Heart left ventricle (tissue), 16 donors: ENCODE measurements around the gene ITPK1. TPM values are rescaled to one million over a fixed set of nuclear protein-coding genes. Genes with fewer than 3 reads are reported as not detected.

Experiments
- ATAC-seq, 4 donors: fragments of 200-7000 bp; cut with Tn5 transposase; one replicate each; pipeline ENCODE4 v1.9.1; 2020 to 2022; ENCODE audit warnings: moderate library complexity in 4 of 4, mild to moderate bottlenecking in 3 of 4, moderate number of reproducible peaks in 1 of 4
- DNase-seq, 5 donors: peaks; one replicate each; pipeline ENCODE4 v3.0.0-alpha.2; 2020
- H3K27ac ChIP-seq, 12 donors: fragments of 200-600 bp; sonication (generic) in 4 of 12; one replicate each; pipeline versions ENCODE4 v1.5.0 to v1.8.0; 2016 to 2022; ENCODE audit warnings: mild to moderate bottlenecking in 2 of 12
- H3K27me3 ChIP-seq, 9 donors: fragments of 200-600 bp; sonication (generic) in 2 of 9; one replicate each; pipeline versions ENCODE4 v1.5.1 to v1.8.0; 2016 to 2022; ENCODE audit warnings: mild to moderate bottlenecking in 3 of 9
- H3K36me3 ChIP-seq, 9 donors: fragments of 200-600 bp; sonication (generic) in 2 of 9; one replicate each; pipeline versions ENCODE4 v1.5.0 to v1.8.0; 2018 to 2022; ENCODE audit warnings: mild to moderate bottlenecking in 2 of 9
- H3K4me1 ChIP-seq, 12 donors: fragments of 200-600 bp; sonication (generic) in 4 of 12; one replicate each; pipeline versions ENCODE4 v1.5.0 to v1.8.0; 2016 to 2022; ENCODE audit warnings: mild to moderate bottlenecking in 3 of 12
- H3K4me3 ChIP-seq, 12 donors: fragments of 200-600 bp; sonication (generic) in 4 of 12; one replicate each; pipeline versions ENCODE4 v1.5.0 to v1.8.0; 2017 to 2022; ENCODE audit warnings: mild to moderate bottlenecking in 9 of 12, moderate library complexity in 4 of 12
- H3K9me3 ChIP-seq, 12 donors: fragments of 200-600 bp; sonication (generic) in 4 of 12; one replicate each; pipeline versions ENCODE4 v1.5.0 to v1.8.0; 2016 to 2022; ENCODE audit warnings: mild to moderate bottlenecking in 1 of 12
- POLR2A ChIP-seq, 2 donors: fragments of 450-650 bp; IDR thresholded peaks; one replicate each; pipeline ENCODE4 v1.6.1; 2017; ENCODE audit warnings: antibody characterized with exemption in 2 of 2, mild to moderate bottlenecking in 2 of 2, moderate library complexity in 2 of 2
- WGBS, 4 donors: extraction: QIAGEN DNeasy Blood & Tissue Kit in 2 of 4; methylation state at CpG; one replicate each; pipeline versions ENCODE4 v1.1.5 to v1.1.7; 2013 to 2018; 5-methylcytosine and 5-hydroxymethylcytosine counted together
- intact Hi-C, 10 donors: fragments of 100-400 bp; cut with DNase I; formaldehyde crosslinking; loops; one replicate each; pipeline versions ENCODE4 v1.11.1 to v1.14.2; 2022
- polyA plus RNA-seq, 2 donors: library from polyadenylated mRNA; stranded (reverse); fragments of 200-250 nt; gene quantifications; one replicate each; pipeline ENCODE4 v1.2.3, GENCODE V29; 2013
- total RNA-seq, 9 donors: library from RNA; depleted of rRNA in 2 of 9; stranded (reverse); fragments of >200 nt in 2 of 9; fragmentation: NEBNext Ultra II Directional in 3 of 9; extraction: Animal tissue kit (Norgen Biotek cat#: 25700) in 3 of 9; gene quantifications; one replicate each; pipeline versions ENCODE4 v1.1.0 to v1.2.4, GENCODE V29; 2016 to 2023
- TF ChIP-seq, protein P1 (sequence below), 12 donors: fragments of 200-600 bp; sonication (generic) in 4 of 12; IDR thresholded peaks; one replicate each; pipeline versions ENCODE4 v1.5.0 to v1.8.0; 2018 to 2022; ENCODE audit warnings: antibody characterized with exemption in 12 of 12, mild to moderate bottlenecking in 5 of 12
- donor health status: ischemic (EF 13 %, LVEDD 7.1; RV severe dilation, severe dysfunction).
- donor health status: healthy with polysubstance abuse.
- donor health status: DM: no; HTN: yes; CAD: no.
- donor health status: DM: no; HTN: no; CAD: no.
- donor health status: ischemic (EF 25% LVEDD 6.9; RV normal size, moderate dysfunction).
- donor health status: ischemic (EF 25% LVEDD 5.7; RV mildly dilated, moderate dysfunction).
- donor health status: healthy.
- donor health status: DM: yes; HTN: yes; CAD: no.
- donor health status: ischemic (EF 35%, LVEDD 5.7; RV mildly dilated, moderate dysfunction).
- donor health status: nonischemic (EF 11% LVEDD 7.7; RV severe dilation, severe dysfunction).
- donor health status: DM: yes; HTN: yes; CAD: no.
- donor health status: PGD.
- donor health status: ischemic (EF 29% LVEDD 5.4; RV normal size, mild dysfunction).
- donor health status: nonischemic (EF 23%, LVEDD 6.1; RV moderate dilation, normal function).

The ITPK1 gene
- total and polyA plus RNA-seq, 11 donors = 44.5 to 158 (median 91.0) TPM

DNA sequence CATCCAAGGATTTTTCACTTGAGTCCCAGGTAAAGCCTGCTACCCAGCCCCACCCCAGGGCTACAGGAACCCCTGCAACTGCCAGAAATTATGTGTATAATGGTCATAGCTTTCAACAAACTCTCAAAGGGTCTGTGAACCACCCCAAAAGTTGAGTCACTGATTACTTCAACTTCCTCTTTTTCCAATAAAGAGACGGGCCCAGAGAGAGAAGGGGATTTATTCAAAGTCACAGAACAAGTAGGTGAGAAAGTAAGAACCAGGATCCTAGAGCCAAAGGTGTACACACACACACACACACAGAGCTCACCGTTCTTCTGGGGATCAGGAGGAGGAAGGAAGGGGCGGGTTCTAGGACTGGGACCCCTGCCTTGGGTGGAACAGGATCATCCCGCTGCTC is 4.8 kb upstream of the ITPK1 start:
- peaks cover 0 to 19% (median 8%) of the 10 kb centered on the region in 12 donors for H3K4me1 ChIP-seq
- H3K27me3 ChIP-seq = no peaks in the 10 kb centered on the region
- H3K27ac ChIP-seq = no peak overlapping the region
- ATAC-seq = no peak
- DNase-seq = no peak
- H3K4me3 ChIP-seq = no peak overlapping the region
- TF ChIP-seq, protein P1, sequence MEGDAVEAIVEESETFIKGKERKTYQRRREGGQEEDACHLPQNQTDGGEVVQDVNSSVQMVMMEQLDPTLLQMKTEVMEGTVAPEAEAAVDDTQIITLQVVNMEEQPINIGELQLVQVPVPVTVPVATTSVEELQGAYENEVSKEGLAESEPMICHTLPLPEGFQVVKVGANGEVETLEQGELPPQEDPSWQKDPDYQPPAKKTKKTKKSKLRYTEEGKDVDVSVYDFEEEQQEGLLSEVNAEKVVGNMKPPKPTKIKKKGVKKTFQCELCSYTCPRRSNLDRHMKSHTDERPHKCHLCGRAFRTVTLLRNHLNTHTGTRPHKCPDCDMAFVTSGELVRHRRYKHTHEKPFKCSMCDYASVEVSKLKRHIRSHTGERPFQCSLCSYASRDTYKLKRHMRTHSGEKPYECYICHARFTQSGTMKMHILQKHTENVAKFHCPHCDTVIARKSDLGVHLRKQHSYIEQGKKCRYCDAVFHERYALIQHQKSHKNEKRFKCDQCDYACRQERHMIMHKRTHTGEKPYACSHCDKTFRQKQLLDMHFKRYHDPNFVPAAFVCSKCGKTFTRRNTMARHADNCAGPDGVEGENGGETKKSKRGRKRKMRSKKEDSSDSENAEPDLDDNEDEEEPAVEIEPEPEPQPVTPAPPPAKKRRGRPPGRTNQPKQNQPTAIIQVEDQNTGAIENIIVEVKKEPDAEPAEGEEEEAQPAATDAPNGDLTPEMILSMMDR (IDR thresholded peaks at IDR 0.05) = no peak
- no peak for TF ChIP-seq POLR2A (IDR thresholded peaks at IDR 0.05)
- no peaks in the 10 kb centered on the region for H3K36me3 ChIP-seq
- intact Hi-C loops = no loop called here
- no peaks in the 10 kb centered on the region for H3K9me3 ChIP-seq
- WGBS, 4 donors = 69 to 82% (median 72%) methylated on average over 4 of the region's 4 CpGs

DNA sequence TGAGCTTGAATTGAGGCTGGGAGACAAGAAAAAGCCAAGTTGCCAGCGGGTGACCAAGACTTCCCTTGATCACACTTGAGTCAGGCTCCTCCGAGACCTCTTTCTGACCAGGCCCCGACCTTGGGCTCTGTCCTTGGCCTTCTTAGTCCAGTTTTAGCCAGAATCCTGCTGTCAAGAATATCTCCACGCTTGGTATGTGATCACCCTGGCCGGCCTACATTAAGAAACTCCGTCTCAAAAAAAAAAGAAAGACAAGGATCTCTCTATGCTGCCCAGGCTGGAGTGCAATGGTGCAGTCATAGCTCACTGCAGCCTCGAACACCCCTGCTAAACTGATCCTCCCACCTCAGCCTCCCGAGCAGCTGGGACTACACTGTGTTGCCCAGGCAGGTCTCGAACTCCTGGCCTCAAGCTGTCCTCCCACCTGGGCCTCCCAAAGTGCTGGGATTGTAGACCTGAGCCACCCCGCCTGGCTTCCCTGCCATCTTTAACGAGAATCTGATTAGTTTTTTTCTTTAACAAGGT is 1.0 kb upstream of the ITPK1 start:
- Histone ChIP-seq H3K36me3 (no peaks in the 10 kb centered on the region), H3K4me3 (peak overlapping the region; percentile 74 to 96 (median 88)), H3K9me3 (no peaks in the 10 kb centered on the region), H3K4me1 (peaks cover 0 to 51% (median 32%) of the 10 kb centered on the region in 12 donors), H3K27me3 (no peaks in the 10 kb centered on the region), H3K27ac (peak overlapping the region; percentile 95 to 99 (median 98))
- WGBS, 4 donors = 84 to 93% (median 88%) methylated on average over 11 of the region's 11 CpGs
- DNase-seq = no peak
- no peak for ATAC-seq
- TF ChIP-seq POLR2A (IDR thresholded peaks at IDR 0.05) = no peak
- TF ChIP-seq, protein P1 (IDR thresholded peaks at IDR 0.05) = no peak
- intact Hi-C loops = loop anchor here in 3 of 10 donors (5.0 to 10.0 kb wide), 5 partner anchors 52 to 164 kb away; partner anchors contain the start of gene MOAP1 (in 1 of the 3)

DNA sequence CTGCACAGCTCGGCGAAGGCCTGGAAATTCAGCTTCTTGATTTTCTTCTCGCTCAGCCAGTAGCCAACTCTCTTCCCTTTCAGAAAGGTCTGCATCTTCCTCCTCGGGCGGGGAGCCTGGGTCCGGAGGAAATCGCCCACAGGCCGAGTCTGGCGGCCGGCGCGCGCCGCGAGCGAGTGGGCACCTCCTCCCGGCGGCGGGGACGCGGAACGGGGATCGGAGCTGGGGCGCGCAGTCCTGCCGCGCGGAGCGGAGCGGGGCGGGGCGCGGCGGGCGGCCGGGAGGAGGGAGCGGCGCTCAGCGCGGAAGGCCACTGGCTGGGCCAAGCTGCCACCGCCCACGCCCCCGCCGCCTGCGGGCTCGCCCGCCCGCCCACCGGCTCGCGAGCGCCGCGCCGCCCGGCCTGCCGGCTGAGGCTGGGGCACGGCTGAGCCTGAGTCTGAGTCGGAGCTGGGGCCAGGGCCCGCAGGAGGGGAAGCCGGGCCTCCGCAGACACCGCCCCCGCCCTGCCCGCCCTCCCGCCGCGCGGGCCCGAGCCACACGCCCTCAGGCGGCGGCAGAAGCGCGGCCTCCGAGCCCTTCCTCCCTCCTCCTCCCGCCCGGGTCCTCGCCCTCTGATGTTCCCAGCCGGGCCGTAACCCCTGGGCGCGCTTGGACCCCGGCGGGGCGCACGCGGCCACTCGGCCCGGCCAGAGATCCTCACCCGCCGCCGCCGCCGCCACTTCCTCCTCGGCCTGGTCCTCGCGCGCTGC is 480 bp downstream of the ITPK1 start:
- WGBS, 4 donors = 0 to 1% (median 1%) methylated on average over 4 to 99 of the region's 99 CpGs
- DNase-seq (peak; percentile 91 to 94 (median 92)), ATAC-seq (peak; percentile 79 to 95 (median 90))
- no peaks in the 10 kb centered on the region for H3K9me3 ChIP-seq
- intact Hi-C loops = loop anchor here in 5 of 10 donors (1.0 to 10.0 kb wide), 9 partner anchors 17 to 163 kb away; partner anchors contain the start of gene MOAP1 (in 1 of the 5)
- no peaks in the 10 kb centered on the region for H3K36me3 ChIP-seq
- peak overlapping the region; percentile 95 to 99 (median 98) for H3K27ac ChIP-seq
- peaks cover 0 to 52% (median 32%) of the 10 kb centered on the region in 12 donors for H3K4me1 ChIP-seq
- TF ChIP-seq, protein P1 (IDR thresholded peaks at IDR 0.05) = peak in 3 of 12 donors; percentile 1 to 32 (median 18)
- peak in 1 of 2 donors; percentile 74 for TF ChIP-seq POLR2A (IDR thresholded peaks at IDR 0.05)
- peak overlapping the region; percentile 73 to 96 (median 88) for H3K4me3 ChIP-seq
- no peaks in the 10 kb centered on the region for H3K27me3 ChIP-seq

DNA sequence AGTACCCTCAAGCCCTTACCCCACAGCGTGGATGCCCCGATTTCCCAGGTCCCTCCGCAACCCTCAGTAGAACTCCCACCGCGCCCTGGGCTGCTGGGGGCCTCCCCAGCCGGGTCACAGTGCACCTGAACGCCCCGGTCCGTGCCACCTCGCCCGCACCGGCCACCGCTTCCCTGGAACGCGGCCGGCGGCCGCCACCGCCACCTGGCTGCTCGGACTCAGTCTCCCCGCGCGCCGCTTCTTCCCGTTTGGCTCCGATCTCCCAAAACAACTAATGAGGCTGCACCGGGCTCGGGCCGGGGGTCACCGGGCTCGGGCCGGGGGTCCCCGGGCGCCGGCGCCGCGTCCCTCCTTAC is 1.0 kb downstream of the ITPK1 start:
- Histone ChIP-seq H3K4me3 (peak overlapping the region; percentile 67 to 96 (median 88)), H3K9me3 (no peaks in the 10 kb centered on the region), H3K27ac (peak overlapping the region; percentile 66 to 99 (median 98)), H3K27me3 (no peaks in the 10 kb centered on the region), H3K4me1 (peaks cover 0 to 53% (median 33%) of the 10 kb centered on the region in 12 donors), H3K36me3 (no peaks in the 10 kb centered on the region)
- WGBS, 4 donors = 4 to 10% (median 5%) methylated on average over 19 to 38 of the region's 38 CpGs
- DNase-seq = peak in 2 of 5 donors; percentile 40 to 72
- no peak for TF ChIP-seq POLR2A (IDR thresholded peaks at IDR 0.05)
- TF ChIP-seq, protein P1 (IDR thresholded peaks at IDR 0.05) = peak in 5 of 12 donors; percentile 3 to 43 (median 30)
- peak in 2 of 4 donors; percentile 6 to 8 for ATAC-seq
- intact Hi-C loops = loop anchor here in 6 of 10 donors (1.0 to 10.0 kb wide), 12 partner anchors 18 to 162 kb away; partner anchors contain the start of gene MOAP1 (in 1 of the 6)
